Liver (tissue), 9 donors: ENCODE results near the gene MAPK4. TPM values are rescaled to one million over a fixed set of nuclear protein-coding genes. Genes with fewer than 3 reads are reported as not detected.

Experiments used
- DNase-seq: peaks from one replicate; pipeline ENCODE4 v3.0.0-alpha.2; 2017; ENCODE audit warnings: low spot score
- H3K27ac ChIP-seq, 2 donors: one replicate each; pipeline ENCODE4 v1.7.0; 2013; ENCODE audit warnings: inconsistent platforms in 2 of 2, low read length in 2 of 2, control low read depth in 1 of 2, low read depth in 1 of 2, mild to moderate bottlenecking in 1 of 2
- H3K27me3 ChIP-seq, 4 donors: one replicate each; pipeline versions ENCODE4 v1.6.1 to v1.7.0; 2013; ENCODE audit warnings: low read length in 3 of 4, inconsistent platforms in 1 of 4, mild to moderate bottlenecking in 1 of 4, moderate library complexity in 1 of 4; ENCODE audit not compliant: control insufficient read depth in 4 of 4, insufficient read depth in 4 of 4
- H3K36me3 ChIP-seq, 4 donors: one replicate each; pipeline versions ENCODE4 v1.6.1 to v1.7.0; 2013; ENCODE audit warnings: low read length in 3 of 4, mild to moderate bottlenecking in 3 of 4, low read depth in 1 of 4, moderate library complexity in 1 of 4; ENCODE audit not compliant: control insufficient read depth in 4 of 4, insufficient read depth in 3 of 4
- H3K4me1 ChIP-seq, 4 donors: one replicate each; pipeline versions ENCODE4 v1.6.1 to v1.7.0; 2013; ENCODE audit warnings: low read length in 3 of 4, mild to moderate bottlenecking in 3 of 4, moderate library complexity in 1 of 4; ENCODE audit not compliant: control insufficient read depth in 4 of 4, insufficient read depth in 4 of 4
- H3K4me3 ChIP-seq, 3 donors: one replicate each; pipeline versions ENCODE4 v1.6.1 to v1.7.0; 2013; ENCODE audit warnings: low read length in 3 of 3, control low read depth in 1 of 3, low read depth in 1 of 3, mild to moderate bottlenecking in 1 of 3
- H3K9ac ChIP-seq, 2 donors: one replicate each; pipeline ENCODE4 v1.7.0; 2013; ENCODE audit warnings: low read length in 2 of 2, mild to moderate bottlenecking in 2 of 2, moderate library complexity in 2 of 2, control low read depth in 1 of 2, low read depth in 1 of 2
- H3K9me3 ChIP-seq, 4 donors: one replicate each; pipeline versions ENCODE4 v1.6.1 to v1.7.0; 2013; ENCODE audit warnings: low read length in 3 of 4; ENCODE audit not compliant: control insufficient read depth in 4 of 4
- ATF3 ChIP-seq: IDR thresholded peaks from 2 replicates; pipeline ENCODE4 v1.6.1; 2016; ENCODE audit warnings: antibody characterized with exemption
- EGR1 ChIP-seq, 2 donors: IDR thresholded peaks; 2 replicates each; pipeline ENCODE4 v1.6.1; 2016 to 2018; ENCODE audit warnings: antibody characterized with exemption in 2 of 2, low read depth in 2 of 2
- FOXA1 ChIP-seq: IDR thresholded peaks from 2 replicates; pipeline ENCODE4 v1.6.1; 2016; ENCODE audit warnings: antibody characterized with exemption
- FOXA2 ChIP-seq: IDR thresholded peaks from 2 replicates; pipeline ENCODE4 v1.6.1; 2016; ENCODE audit warnings: antibody characterized with exemption
- GABPA ChIP-seq, 2 donors: IDR thresholded peaks in 1 of 2; conservative IDR thresholded peaks in 1 of 2; 2 replicates each; pipeline ENCODE4 v1.6.1; 2016; ENCODE audit warnings: antibody characterized with exemption in 2 of 2, mild to moderate bottlenecking in 1 of 2, moderate library complexity in 1 of 2
- HNF4A ChIP-seq, 2 donors: conservative IDR thresholded peaks; 2 replicates each; pipeline ENCODE4 v1.6.1; 2016; ENCODE audit warnings: antibody characterized with exemption in 2 of 2, mild to moderate bottlenecking in 2 of 2
- HNF4G ChIP-seq: IDR thresholded peaks from 2 replicates; pipeline ENCODE4 v1.6.1; 2016; ENCODE audit warnings: antibody characterized with exemption
- JUND ChIP-seq, 2 donors: IDR thresholded peaks; 2 replicates each; pipeline ENCODE4 v1.6.1; 2016; ENCODE audit warnings: antibody characterized with exemption in 2 of 2
- NR2F2 ChIP-seq: IDR thresholded peaks from 2 replicates; pipeline ENCODE4 v1.6.1; 2016; ENCODE audit warnings: antibody characterized with exemption
- RAD21 ChIP-seq, 2 donors: IDR thresholded peaks; 2 replicates each; pipeline ENCODE4 v1.6.1; 2016; ENCODE audit warnings: antibody characterized with exemption in 2 of 2, mild to moderate bottlenecking in 2 of 2
- REST ChIP-seq: IDR thresholded peaks from 2 replicates; pipeline ENCODE4 v1.6.1; 2016; ENCODE audit warnings: antibody characterized with exemption, mild to moderate bottlenecking
- RXRA ChIP-seq, 2 donors: IDR thresholded peaks; 2 replicates each; pipeline ENCODE4 v1.6.1; 2017 to 2018; ENCODE audit warnings: antibody characterized with exemption in 2 of 2, mild to moderate bottlenecking in 1 of 2
- SP1 ChIP-seq: IDR thresholded peaks from 2 replicates; pipeline ENCODE4 v1.6.1; 2018; ENCODE audit warnings: antibody characterized with exemption, mild to moderate bottlenecking
- YY1 ChIP-seq: IDR thresholded peaks from 2 replicates; pipeline ENCODE4 v1.6.1; 2016; ENCODE audit warnings: antibody characterized with exemption, mild to moderate bottlenecking
- WGBS: extraction: QIAGEN DNeasy Blood & Tissue Kit; methylation state at CpG from one replicate; pipeline ENCODE4 v1.1.7; 2013; 5-methylcytosine and 5-hydroxymethylcytosine counted together
- polyA plus RNA-seq, 2 donors: library from polyadenylated mRNA; stranded (reverse) in 1 of 2; unstranded in 1 of 2; fragments of 200-250 nt in 1 of 2; fragments of >200 nt in 1 of 2; fragmentation: Nextera tagmentation in 1 of 2; extraction: Ambion mirVana in 1 of 2; gene quantifications; one replicate each; pipeline versions ENCODE4 v1.2.1 to v1.2.3, GENCODE V29; 2013 to 2015
- total RNA-seq, 2 donors: library from RNA; depleted of rRNA; stranded (reverse); fragments of >200 nt; gene quantifications; one replicate each; pipeline ENCODE4 v1.2.3, GENCODE V29; 2014
- TF ChIP-seq, protein P1 (sequence below): IDR thresholded peaks from 2 replicates; pipeline ENCODE4 v1.6.1; 2016; ENCODE audit warnings: antibody characterized with exemption
- TF ChIP-seq, protein P2 (sequence below): fragments of 150-350 bp; IDR thresholded peaks from 2 replicates; pipeline ENCODE4 v1.5.1; 2017; ENCODE audit warnings: improper control_type of control experiment, low read depth, low read length; ENCODE audit not compliant: missing input control
- donor health status: healthy.
- donor health status: healthy.
- donor health status: healthy.
- donor health status: healthy.
- donor health status: healthy.

MAPK4 gene
- total and polyA plus RNA-seq, 4 donors = under 0.01 to 4.9 (median 1.5) TPM

GRCh38 chr18:50614838-50615237 lies 55.0 kb downstream of the MAPK4 start (continued):
- TF ChIP-seq GABPA (IDR thresholded peaks at IDR 0.05 in 1 of 2, conservative IDR thresholded peaks at IDR 0.05 in 1 of 2) (no peak), YY1 (peak; percentile 68), RXRA (IDR thresholded peaks at IDR 0.05) (peak; percentile 72 to 87), ATF3 (peak; percentile 37), HNF4A (conservative IDR thresholded peaks at IDR 0.05) (peak; percentile 80 to 86)

GRCh38 chr18:50616484-50617048 lies 56.7 kb downstream of the MAPK4 start:
- Histone ChIP-seq H3K9me3 (peaks cover 0 to 3% (median 1%) of the 10 kb centered on the region in 4 donors), H3K27me3 (no peaks in the 10 kb centered on the region), H3K27ac (no peak overlapping the region), H3K4me1 (peaks cover 6 to 19% (median 10%) of the 10 kb centered on the region in 4 donors), H3K9ac (no peak overlapping the region), H3K4me3 (no peak overlapping the region), H3K36me3 (no peaks in the 10 kb centered on the region)
- no peak for DNase-seq
- 85% methylated on average over 5 of the region's 5 CpGs for WGBS
- peak; percentile 44 for TF ChIP-seq HNF4G
- peak; percentile 60 to 87 for TF ChIP-seq HNF4A (conservative IDR thresholded peaks at IDR 0.05)
- TF ChIP-seq, protein P1, sequence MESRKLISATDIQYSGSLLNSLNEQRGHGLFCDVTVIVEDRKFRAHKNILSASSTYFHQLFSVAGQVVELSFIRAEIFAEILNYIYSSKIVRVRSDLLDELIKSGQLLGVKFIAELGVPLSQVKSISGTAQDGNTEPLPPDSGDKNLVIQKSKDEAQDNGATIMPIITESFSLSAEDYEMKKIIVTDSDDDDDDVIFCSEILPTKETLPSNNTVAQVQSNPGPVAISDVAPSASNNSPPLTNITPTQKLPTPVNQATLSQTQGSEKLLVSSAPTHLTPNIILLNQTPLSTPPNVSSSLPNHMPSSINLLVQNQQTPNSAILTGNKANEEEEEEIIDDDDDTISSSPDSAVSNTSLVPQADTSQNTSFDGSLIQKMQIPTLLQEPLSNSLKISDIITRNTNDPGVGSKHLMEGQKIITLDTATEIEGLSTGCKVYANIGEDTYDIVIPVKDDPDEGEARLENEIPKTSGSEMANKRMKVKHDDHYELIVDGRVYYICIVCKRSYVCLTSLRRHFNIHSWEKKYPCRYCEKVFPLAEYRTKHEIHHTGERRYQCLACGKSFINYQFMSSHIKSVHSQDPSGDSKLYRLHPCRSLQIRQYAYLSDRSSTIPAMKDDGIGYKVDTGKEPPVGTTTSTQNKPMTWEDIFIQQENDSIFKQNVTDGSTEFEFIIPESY = no peak
- TF ChIP-seq YY1 = no peak
- no peak for TF ChIP-seq RAD21 (IDR thresholded peaks at IDR 0.05)
- no peak for TF ChIP-seq FOXA1
- no peak for TF ChIP-seq REST
- TF ChIP-seq SP1 = no peak
- no peak for TF ChIP-seq ATF3

DNA sequence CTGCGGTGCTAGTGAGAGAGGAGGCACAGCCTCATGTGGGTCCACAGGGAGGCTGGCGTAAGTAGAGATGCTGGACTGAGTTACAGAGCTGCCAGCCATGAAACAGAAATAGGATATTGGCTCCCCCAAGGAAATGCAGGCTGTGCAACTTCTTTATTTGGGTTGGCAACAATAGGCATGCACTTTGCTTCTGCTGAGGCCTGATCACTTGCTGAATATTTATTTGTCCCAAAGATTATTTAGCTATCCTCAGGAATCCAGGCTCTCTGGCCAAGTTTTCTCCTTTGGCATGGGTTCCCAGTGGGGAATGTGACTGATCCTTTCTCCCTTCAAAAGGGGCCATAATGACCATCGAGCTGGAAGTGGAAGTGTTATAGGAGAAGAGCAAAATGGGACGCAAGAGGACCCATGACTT lies 60.0 kb downstream of the MAPK4 start:
- WGBS = 55% methylated on average over 4 of the region's 4 CpGs
- DNase-seq = no peak
- Histone ChIP-seq H3K9ac (no peak overlapping the region), H3K27me3 (no peaks in the 10 kb centered on the region), H3K27ac (no peak overlapping the region), H3K36me3 (no peaks in the 10 kb centered on the region), H3K4me3 (no peak overlapping the region), H3K4me1 (peaks cover 6 to 16% (median 9%) of the 10 kb centered on the region in 4 donors), H3K9me3 (no peaks in the 10 kb centered on the region)
- TF ChIP-seq GABPA (IDR thresholded peaks at IDR 0.05 in 1 of 2, conservative IDR thresholded peaks at IDR 0.05 in 1 of 2) = no peak
- TF ChIP-seq RXRA (IDR thresholded peaks at IDR 0.05) = peak; percentile 39 to 56
- TF ChIP-seq RAD21 (IDR thresholded peaks at IDR 0.05) = peak; percentile 16 to 40
- no peak for TF ChIP-seq EGR1 (IDR thresholded peaks at IDR 0.05; ENCODE audit: low read depth in 2 of 2)
- TF ChIP-seq FOXA1 = no peak
- TF ChIP-seq JUND (IDR thresholded peaks at IDR 0.05) = peak in 1 of 2 donors; percentile 26
- TF ChIP-seq NR2F2 = no peak
- no peak for TF ChIP-seq ATF3
- peak; percentile 14 for TF ChIP-seq YY1
- TF ChIP-seq, protein P1 = no peak
- TF ChIP-seq HNF4A (conservative IDR thresholded peaks at IDR 0.05) = peak; percentile 69 to 76
- TF ChIP-seq HNF4G = peak; percentile 25
- peak; percentile 9 for TF ChIP-seq FOXA2
- TF ChIP-seq, protein P2, sequence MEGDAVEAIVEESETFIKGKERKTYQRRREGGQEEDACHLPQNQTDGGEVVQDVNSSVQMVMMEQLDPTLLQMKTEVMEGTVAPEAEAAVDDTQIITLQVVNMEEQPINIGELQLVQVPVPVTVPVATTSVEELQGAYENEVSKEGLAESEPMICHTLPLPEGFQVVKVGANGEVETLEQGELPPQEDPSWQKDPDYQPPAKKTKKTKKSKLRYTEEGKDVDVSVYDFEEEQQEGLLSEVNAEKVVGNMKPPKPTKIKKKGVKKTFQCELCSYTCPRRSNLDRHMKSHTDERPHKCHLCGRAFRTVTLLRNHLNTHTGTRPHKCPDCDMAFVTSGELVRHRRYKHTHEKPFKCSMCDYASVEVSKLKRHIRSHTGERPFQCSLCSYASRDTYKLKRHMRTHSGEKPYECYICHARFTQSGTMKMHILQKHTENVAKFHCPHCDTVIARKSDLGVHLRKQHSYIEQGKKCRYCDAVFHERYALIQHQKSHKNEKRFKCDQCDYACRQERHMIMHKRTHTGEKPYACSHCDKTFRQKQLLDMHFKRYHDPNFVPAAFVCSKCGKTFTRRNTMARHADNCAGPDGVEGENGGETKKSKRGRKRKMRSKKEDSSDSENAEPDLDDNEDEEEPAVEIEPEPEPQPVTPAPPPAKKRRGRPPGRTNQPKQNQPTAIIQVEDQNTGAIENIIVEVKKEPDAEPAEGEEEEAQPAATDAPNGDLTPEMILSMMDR = no peak
